Regular cardiac myocyte (primary cell): ENCODE data around the gene CFAP44. TPM values are rescaled to one million over a fixed set of nuclear protein-coding genes. Genes with fewer than 3 reads are reported as not detected.

ENCODE experiments used
- total RNA-seq: library from RNA; depleted of rRNA; stranded (reverse); fragments of >200 nt; gene quantifications from 2 replicates; pipeline ENCODE4 v1.2.3, GENCODE V29; 2014

The CFAP44 gene
- total RNA-seq = 1.2 and 35.8 TPM in 2 replicates

GRCh38 chr3:113441051-113441770 is at the start of gene CFAP44:
Gene CFAP44 (minus strand): TSS chr3:113441493. CDS start chr3:113433664, 7,829 bp downstream.

Other genes with a start within 250 kb of the CFAP44 start
- 1.3 and 6.5 TPM in 2 replicates for gene BOC, start 229.9 kb downstream of the CFAP44 start, total RNA-seq
- gene SPICE1, start 73.7 kb upstream of the CFAP44 start, total RNA-seq = 14.2 and 18.9 TPM in 2 replicates
- gene SIDT1, start 91.1 kb upstream of the CFAP44 start, total RNA-seq = 0.28 and 0.77 TPM in 2 replicates